MM.1S (cell line): ENCODE measurements around the gene DOCK10.

ENCODE experiments used
- EZH2phosphoT487 ChIP-seq: fragments of 300-600 bp; sonication (generic); IDR thresholded peaks from 2 replicates; pipeline ENCODE4 v1.6.1; 2018; ENCODE audit warnings: antibody characterized with exemption, low read length
- TF ChIP-seq, protein P1 (sequence below): fragments of 300-600 bp; sonication (generic); IDR thresholded peaks from 2 replicates; pipeline ENCODE4 v1.5.1; 2016; ENCODE audit warnings: antibody characterized with exemption, low read length, mixed read lengths

DNA sequence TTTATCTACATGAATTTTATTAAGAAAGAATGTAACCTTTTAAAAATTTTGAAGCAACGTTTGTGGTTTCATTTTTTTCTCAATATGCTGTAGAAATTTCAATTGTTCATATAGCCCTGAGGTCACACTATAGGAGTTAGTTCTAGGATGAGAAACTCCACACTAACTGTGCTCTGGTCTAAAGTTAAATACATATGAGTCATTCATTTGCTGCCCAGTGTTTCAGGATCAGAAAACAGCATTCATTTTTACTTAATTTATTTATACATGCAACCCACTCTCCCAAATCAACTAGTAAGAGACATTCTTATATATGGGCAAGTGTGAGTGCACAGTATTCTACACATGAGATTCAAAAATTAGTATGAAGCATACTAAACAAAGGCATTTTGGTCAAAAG is 137.9 kb downstream of the DOCK10 start:
- TF ChIP-seq, protein P1, sequence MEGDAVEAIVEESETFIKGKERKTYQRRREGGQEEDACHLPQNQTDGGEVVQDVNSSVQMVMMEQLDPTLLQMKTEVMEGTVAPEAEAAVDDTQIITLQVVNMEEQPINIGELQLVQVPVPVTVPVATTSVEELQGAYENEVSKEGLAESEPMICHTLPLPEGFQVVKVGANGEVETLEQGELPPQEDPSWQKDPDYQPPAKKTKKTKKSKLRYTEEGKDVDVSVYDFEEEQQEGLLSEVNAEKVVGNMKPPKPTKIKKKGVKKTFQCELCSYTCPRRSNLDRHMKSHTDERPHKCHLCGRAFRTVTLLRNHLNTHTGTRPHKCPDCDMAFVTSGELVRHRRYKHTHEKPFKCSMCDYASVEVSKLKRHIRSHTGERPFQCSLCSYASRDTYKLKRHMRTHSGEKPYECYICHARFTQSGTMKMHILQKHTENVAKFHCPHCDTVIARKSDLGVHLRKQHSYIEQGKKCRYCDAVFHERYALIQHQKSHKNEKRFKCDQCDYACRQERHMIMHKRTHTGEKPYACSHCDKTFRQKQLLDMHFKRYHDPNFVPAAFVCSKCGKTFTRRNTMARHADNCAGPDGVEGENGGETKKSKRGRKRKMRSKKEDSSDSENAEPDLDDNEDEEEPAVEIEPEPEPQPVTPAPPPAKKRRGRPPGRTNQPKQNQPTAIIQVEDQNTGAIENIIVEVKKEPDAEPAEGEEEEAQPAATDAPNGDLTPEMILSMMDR: no peak
- no peak for TF ChIP-seq EZH2phosphoT487
